K562 (cell line): Measurements from ENCODE around the gene PTGER2. TPM values are rescaled to one million over a fixed set of nuclear protein-coding genes. Genes with fewer than 3 reads are reported as not detected.

Experiments used
- ATAC-seq: fragments of 200-7000 bp; cut with Tn5 transposase; 3 replicates; pipeline ENCODE4 v1.9.1; 2020; ENCODE audit warnings: moderate library complexity
- BruUV-seq: library from RNA; stranded (reverse); fragments of 400-500 nt; replicated peaks from 2 replicates; lab custom pipeline; 2021; lab: Mats Ljungman, UMichigan
- CTCF ChIA-PET: fragments of 300-600 bp; formaldehyde crosslinking; extraction: SDS; loops from one replicate; lab custom pipeline; 2021; ENCODE audit warnings: low intra/inter-chr PET ratio; lab: Yijun Ruan, JAX
- POLR2A ChIA-PET: fragments of 300-600, 350-650 bp; sonication (Branson Sonifier 250); formaldehyde crosslinking; extraction: SDS; loops from one replicate; lab custom pipeline; 2021; ENCODE audit warnings: antibody characterized with exemption, inconsistent platforms; lab: Yijun Ruan, JAX
- DNase-seq, 4 experiments: peaks; one replicate each; pipeline versions ENCODE4 v3.0.0 to v3.0.0-alpha.2; 2011 to 2018; ENCODE audit warnings: low spot score in 3 of 4, mixed read lengths in 3 of 4; ENCODE audit errors: extremely low read depth in 1 of 4
- FAIRE-seq: peaks from 2 replicates; lab custom pipeline; 2011; peaks lifted over from hg19 to GRCh38; lab: Jason Lieb, UNC
- H2AFZ ChIP-seq: 2 replicates; pipeline ENCODE4 v1.6.0; 2011; ENCODE audit warnings: low read depth, low read length, control low read depth, inconsistent platforms
- H3K27ac ChIP-seq: fragments of 200-600 bp; 3 replicates; pipeline ENCODE4 v1.8.0; 2011; ENCODE audit warnings: low read depth, mild to moderate bottlenecking, control low read depth, inconsistent platforms, low read length, moderate library complexity, mixed read lengths; ENCODE audit errors: extremely low read depth
- H3K27me3 ChIP-seq, 2 experiments: fragments of 300-600 bp in 1 of 2; 2 replicates in 1 of 2; 3 replicates in 1 of 2; pipeline versions ENCODE4 v1.6.0 to v1.8.0; 2011; ENCODE audit warnings: inconsistent platforms in 2 of 2, low read length in 2 of 2, mild to moderate bottlenecking in 1 of 2, mixed read lengths in 1 of 2, moderate library complexity in 1 of 2; ENCODE audit not compliant: control insufficient read depth in 2 of 2, insufficient read depth in 2 of 2
- H3K36me3 ChIP-seq: fragments of 300-600 bp; 3 replicates; pipeline ENCODE4 v1.8.0; 2011; ENCODE audit warnings: mild to moderate bottlenecking, low read length, inconsistent platforms; ENCODE audit not compliant: control insufficient read depth, insufficient read depth
- H3K4me1 ChIP-seq, 2 experiments: fragments of 200-600 bp in 1 of 2; replicated peaks in 1 of 2; 2 replicates in 1 of 2; 3 replicates in 1 of 2; pipeline versions ENCODE4 v1.5.1 to v1.8.0; 2011; ENCODE audit warnings: inconsistent platforms in 2 of 2, low read length in 2 of 2, mild to moderate bottlenecking in 1 of 2, mixed read lengths in 1 of 2, moderate library complexity in 1 of 2; ENCODE audit not compliant: control insufficient read depth in 2 of 2, insufficient read depth in 2 of 2
- H3K4me2 ChIP-seq: 2 replicates; pipeline ENCODE4 v1.6.1; 2011; ENCODE audit warnings: low read length, control low read depth, inconsistent platforms, mixed read lengths; ENCODE audit not compliant: insufficient read depth
- H3K4me3 ChIP-seq: fragments of 200-600 bp; sonication (generic), shearing (Covaris generic); 2 replicates; pipeline ENCODE4 v1.5.1; 2016; ENCODE audit warnings: control low read depth, inconsistent platforms
- H3K79me2 ChIP-seq: fragments of 200-600 bp; 3 replicates; pipeline ENCODE4 v1.8.0; 2011; ENCODE audit warnings: low read length, inconsistent platforms; ENCODE audit not compliant: control insufficient read depth, insufficient read depth
- H3K9ac ChIP-seq, 2 experiments: 2 replicates each; pipeline versions ENCODE4 v1.6.0 to v1.6.1; 2011; ENCODE audit warnings: low read depth in 2 of 2, low read length in 2 of 2, control low read depth in 1 of 2, inconsistent platforms in 1 of 2, mild to moderate bottlenecking in 1 of 2, mixed read lengths in 1 of 2; ENCODE audit not compliant: insufficient read depth in 1 of 2
- H3K9me1 ChIP-seq: one replicate; pipeline ENCODE4 v1.6.0; 2011; ENCODE audit warnings: inconsistent platforms, mild to moderate bottlenecking, low read length, moderate library complexity; ENCODE audit not compliant: control insufficient read depth, insufficient read depth
- H3K9me3 ChIP-seq: replicated peaks from 2 replicates; pipeline ENCODE4 v1.5.1; 2011; ENCODE audit warnings: low read depth, low read length, inconsistent platforms; ENCODE audit not compliant: control insufficient read depth, insufficient read depth
- H4K20me1 ChIP-seq: replicated peaks from 2 replicates; pipeline ENCODE4 v1.6.1; 2011; ENCODE audit warnings: low read length, inconsistent platforms, mixed read lengths; ENCODE audit not compliant: control insufficient read depth, insufficient read depth
- CBFA2T3 ChIP-seq: fragments of 450-650 bp; IDR thresholded peaks from 2 replicates; pipeline ENCODE4 v1.6.1; 2017
- ETV6 ChIP-seq, 3 experiments: fragments of 150-350 bp in 1 of 3; sonication (generic) in 1 of 3; formaldehyde crosslinking in 1 of 3; IDR thresholded peaks; 2 replicates each; pipeline versions ENCODE4 v1.6.1 to v1.8.0; 2014 to 2022; ENCODE audit warnings: borderline replicate concordance in 2 of 3, low read depth in 2 of 3, antibody characterized with exemption in 1 of 3, low read length in 1 of 3, mild to moderate bottlenecking in 1 of 3, missing genetic modification reagents in 1 of 3
- NCOA1 ChIP-seq: fragments of 450-650 bp; IDR thresholded peaks from 2 replicates; pipeline ENCODE4 v1.6.1; 2016; ENCODE audit warnings: low read depth
- PML ChIP-seq: IDR thresholded peaks from 2 replicates; pipeline ENCODE4 v1.6.1; 2012; ENCODE audit warnings: low read length, inconsistent platforms
- RFX1 ChIP-seq: fragments of 450-650 bp; IDR thresholded peaks from 2 replicates; pipeline ENCODE4 v1.6.1; 2016; ENCODE audit warnings: mild to moderate bottlenecking, moderate library complexity
- ZNF23 ChIP-seq: fragments of 250-450 bp; sonication (Bioruptor Pico); IDR thresholded peaks from 2 replicates; pipeline ENCODE4 v1.4.0; 2020; ENCODE audit warnings: mild to moderate bottlenecking
- WGBS: fragments of 100-300 bp; shearing (Covaris generic); methylation state at CpG from one replicate; pipeline ENCODE4 v1.1.6; 2016; ENCODE audit warnings: low coverage, mixed read lengths; ENCODE audit not compliant: insufficient coverage; ENCODE audit errors: missing lambda C conversion rate; 5-methylcytosine and 5-hydroxymethylcytosine counted together
- in situ Hi-C: fragments of 300-500 bp; cut with MboI; formaldehyde crosslinking; loops from 4 replicates; pipeline ENCODE4 v1.15.0; 2018; ENCODE audit warnings: inconsistent platforms, mixed read lengths
- intact Hi-C: fragments of 100-400 bp; cut with micrococcal nuclease; formaldehyde crosslinking; loops from 2 replicates; pipeline ENCODE4 v1.14.2; 2022
- polyA plus RNA-seq, 8 experiments: library from polyadenylated mRNA; depleted of rRNA in 4 of 8; stranded (reverse) in 5 of 8; unstranded in 3 of 8; fragments of >200 nt; fragmentation: Nextera tagmentation in 2 of 8; fragmentation: Illumina TruSeq in 1 of 8; extraction: Ambion mirVana in 2 of 8; extraction: Trizol in 1 of 8; gene quantifications; 2 replicates each; pipeline versions ENCODE4 v1.2.1 to v1.2.3, GENCODE V29; 2011 to 2014; ENCODE audit warnings: inconsistent platforms in 1 of 8, missing spikeins in 1 of 8
- total RNA-seq, 7 experiments: library from RNA; depleted of rRNA in 6 of 7; stranded (reverse); fragments of >200 nt in 6 of 7; fragmentation: Illumina TruSeq in 2 of 7; extraction: Trizol in 2 of 7; gene quantifications; 2 replicates each; pipeline versions ENCODE4 v1.2.1 to v1.2.3, GENCODE V29; 2011 to 2021; ENCODE audit warnings: low replicate concordance in 1 of 7
- TF ChIP-seq, protein P1 (sequence below): fragments of 250-450 bp; sonication (Bioruptor Pico); IDR thresholded peaks from 2 replicates; pipeline ENCODE4 v1.4.0; 2020
- TF ChIP-seq, protein P2 (sequence below): fragments of 250-450 bp; sonication (Bioruptor Pico); IDR thresholded peaks from 2 replicates; pipeline ENCODE4 v1.4.0; 2020; ENCODE audit warnings: mild to moderate bottlenecking, moderate library complexity
- TF ChIP-seq, protein P3 (sequence below): fragments of 200-600 bp; sonication (generic); IDR thresholded peaks from one replicate; pipeline ENCODE4 v1.6.1; 2012; ENCODE audit warnings: mild to moderate bottlenecking, low read depth, low read length, inconsistent platforms

The PTGER2 gene
- total and polyA plus RNA-seq, 9 of the 15 experiments (the other 6 are each of a cell fraction or from before 2014, with no cell fraction given): not detected

DNA sequence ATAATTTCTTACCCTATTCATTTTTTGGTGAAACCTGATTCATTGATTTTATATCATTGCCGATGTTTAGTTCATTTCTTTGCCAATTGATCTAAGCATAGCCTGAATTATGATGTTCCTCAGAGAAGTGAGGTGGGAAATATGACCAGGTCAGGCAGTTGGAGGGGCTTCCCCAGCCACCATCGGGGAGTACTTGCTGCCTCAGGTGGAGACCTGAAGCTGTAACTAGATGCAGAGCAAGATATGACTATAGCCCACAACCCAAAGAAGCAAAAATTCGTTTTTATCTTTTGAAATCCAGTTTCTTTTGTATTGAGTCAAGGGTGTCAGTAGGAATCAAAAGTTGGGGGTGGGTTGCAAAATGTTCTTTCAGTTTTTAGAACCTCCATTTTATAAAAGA lies 38.7 kb upstream of the PTGER2 start:
- H3K9me3 ChIP-seq: no peaks in the 10 kb centered on the region
- H3K27me3 ChIP-seq: peaks cover 0 to 6% of the 10 kb centered on the region in 2 experiments; a peak in 1 of 5 replicates
- DNase-seq (no peak), FAIRE-seq (no peak), ATAC-seq (no peak)
- ChIA-PET POLR2A (no interaction called here), CTCF (no interaction called here)
- H3K27ac ChIP-seq: no peak overlapping the region
- 0% methylated on average over 3 of the region's 3 CpGs for WGBS
- TF ChIP-seq CBFA2T3: no peak
- no peak for TF ChIP-seq NCOA1
- TF ChIP-seq RFX1: no peak
- TF ChIP-seq, protein P1, sequence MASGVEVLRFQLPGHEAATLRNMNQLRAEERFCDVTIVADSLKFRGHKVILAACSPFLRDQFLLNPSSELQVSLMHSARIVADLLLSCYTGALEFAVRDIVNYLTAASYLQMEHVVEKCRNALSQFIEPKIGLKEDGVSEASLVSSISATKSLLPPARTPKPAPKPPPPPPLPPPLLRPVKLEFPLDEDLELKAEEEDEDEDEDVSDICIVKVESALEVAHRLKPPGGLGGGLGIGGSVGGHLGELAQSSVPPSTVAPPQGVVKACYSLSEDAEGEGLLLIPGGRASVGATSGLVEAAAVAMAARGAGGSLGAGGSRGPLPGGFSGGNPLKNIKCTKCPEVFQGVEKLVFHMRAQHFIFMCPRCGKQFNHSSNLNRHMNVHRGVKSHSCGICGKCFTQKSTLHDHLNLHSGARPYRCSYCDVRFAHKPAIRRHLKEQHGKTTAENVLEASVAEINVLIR: no peak
- TF ChIP-seq, protein P2, sequence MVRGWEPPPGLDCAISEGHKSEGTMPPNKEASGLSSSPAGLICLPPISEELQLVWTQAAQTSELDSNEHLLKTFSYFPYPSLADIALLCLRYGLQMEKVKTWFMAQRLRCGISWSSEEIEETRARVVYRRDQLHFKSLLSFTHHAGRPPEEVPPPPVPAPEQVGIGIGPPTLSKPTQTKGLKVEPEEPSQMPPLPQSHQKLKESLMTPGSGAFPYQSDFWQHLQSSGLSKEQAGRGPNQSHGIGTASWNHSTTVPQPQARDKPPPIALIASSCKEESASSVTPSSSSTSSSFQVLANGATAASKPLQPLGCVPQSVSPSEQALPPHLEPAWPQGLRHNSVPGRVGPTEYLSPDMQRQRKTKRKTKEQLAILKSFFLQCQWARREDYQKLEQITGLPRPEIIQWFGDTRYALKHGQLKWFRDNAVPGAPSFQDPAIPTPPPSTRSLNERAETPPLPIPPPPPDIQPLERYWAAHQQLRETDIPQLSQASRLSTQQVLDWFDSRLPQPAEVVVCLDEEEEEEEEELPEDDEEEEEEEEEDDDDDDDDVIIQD: no peak
- TF ChIP-seq, protein P3, sequence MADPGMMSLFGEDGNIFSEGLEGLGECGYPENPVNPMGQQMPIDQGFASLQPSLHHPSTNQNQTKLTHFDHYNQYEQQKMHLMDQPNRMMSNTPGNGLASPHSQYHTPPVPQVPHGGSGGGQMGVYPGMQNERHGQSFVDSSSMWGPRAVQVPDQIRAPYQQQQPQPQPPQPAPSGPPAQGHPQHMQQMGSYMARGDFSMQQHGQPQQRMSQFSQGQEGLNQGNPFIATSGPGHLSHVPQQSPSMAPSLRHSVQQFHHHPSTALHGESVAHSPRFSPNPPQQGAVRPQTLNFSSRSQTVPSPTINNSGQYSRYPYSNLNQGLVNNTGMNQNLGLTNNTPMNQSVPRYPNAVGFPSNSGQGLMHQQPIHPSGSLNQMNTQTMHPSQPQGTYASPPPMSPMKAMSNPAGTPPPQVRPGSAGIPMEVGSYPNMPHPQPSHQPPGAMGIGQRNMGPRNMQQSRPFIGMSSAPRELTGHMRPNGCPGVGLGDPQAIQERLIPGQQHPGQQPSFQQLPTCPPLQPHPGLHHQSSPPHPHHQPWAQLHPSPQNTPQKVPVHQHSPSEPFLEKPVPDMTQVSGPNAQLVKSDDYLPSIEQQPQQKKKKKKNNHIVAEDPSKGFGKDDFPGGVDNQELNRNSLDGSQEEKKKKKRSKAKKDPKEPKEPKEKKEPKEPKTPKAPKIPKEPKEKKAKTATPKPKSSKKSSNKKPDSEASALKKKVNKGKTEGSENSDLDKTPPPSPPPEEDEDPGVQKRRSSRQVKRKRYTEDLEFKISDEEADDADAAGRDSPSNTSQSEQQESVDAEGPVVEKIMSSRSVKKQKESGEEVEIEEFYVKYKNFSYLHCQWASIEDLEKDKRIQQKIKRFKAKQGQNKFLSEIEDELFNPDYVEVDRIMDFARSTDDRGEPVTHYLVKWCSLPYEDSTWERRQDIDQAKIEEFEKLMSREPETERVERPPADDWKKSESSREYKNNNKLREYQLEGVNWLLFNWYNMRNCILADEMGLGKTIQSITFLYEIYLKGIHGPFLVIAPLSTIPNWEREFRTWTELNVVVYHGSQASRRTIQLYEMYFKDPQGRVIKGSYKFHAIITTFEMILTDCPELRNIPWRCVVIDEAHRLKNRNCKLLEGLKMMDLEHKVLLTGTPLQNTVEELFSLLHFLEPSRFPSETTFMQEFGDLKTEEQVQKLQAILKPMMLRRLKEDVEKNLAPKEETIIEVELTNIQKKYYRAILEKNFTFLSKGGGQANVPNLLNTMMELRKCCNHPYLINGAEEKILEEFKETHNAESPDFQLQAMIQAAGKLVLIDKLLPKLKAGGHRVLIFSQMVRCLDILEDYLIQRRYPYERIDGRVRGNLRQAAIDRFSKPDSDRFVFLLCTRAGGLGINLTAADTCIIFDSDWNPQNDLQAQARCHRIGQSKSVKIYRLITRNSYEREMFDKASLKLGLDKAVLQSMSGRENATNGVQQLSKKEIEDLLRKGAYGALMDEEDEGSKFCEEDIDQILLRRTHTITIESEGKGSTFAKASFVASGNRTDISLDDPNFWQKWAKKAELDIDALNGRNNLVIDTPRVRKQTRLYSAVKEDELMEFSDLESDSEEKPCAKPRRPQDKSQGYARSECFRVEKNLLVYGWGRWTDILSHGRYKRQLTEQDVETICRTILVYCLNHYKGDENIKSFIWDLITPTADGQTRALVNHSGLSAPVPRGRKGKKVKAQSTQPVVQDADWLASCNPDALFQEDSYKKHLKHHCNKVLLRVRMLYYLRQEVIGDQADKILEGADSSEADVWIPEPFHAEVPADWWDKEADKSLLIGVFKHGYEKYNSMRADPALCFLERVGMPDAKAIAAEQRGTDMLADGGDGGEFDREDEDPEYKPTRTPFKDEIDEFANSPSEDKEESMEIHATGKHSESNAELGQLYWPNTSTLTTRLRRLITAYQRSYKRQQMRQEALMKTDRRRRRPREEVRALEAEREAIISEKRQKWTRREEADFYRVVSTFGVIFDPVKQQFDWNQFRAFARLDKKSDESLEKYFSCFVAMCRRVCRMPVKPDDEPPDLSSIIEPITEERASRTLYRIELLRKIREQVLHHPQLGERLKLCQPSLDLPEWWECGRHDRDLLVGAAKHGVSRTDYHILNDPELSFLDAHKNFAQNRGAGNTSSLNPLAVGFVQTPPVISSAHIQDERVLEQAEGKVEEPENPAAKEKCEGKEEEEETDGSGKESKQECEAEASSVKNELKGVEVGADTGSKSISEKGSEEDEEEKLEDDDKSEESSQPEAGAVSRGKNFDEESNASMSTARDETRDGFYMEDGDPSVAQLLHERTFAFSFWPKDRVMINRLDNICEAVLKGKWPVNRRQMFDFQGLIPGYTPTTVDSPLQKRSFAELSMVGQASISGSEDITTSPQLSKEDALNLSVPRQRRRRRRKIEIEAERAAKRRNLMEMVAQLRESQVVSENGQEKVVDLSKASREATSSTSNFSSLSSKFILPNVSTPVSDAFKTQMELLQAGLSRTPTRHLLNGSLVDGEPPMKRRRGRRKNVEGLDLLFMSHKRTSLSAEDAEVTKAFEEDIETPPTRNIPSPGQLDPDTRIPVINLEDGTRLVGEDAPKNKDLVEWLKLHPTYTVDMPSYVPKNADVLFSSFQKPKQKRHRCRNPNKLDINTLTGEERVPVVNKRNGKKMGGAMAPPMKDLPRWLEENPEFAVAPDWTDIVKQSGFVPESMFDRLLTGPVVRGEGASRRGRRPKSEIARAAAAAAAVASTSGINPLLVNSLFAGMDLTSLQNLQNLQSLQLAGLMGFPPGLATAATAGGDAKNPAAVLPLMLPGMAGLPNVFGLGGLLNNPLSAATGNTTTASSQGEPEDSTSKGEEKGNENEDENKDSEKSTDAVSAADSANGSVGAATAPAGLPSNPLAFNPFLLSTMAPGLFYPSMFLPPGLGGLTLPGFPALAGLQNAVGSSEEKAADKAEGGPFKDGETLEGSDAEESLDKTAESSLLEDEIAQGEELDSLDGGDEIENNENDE: no peak
- no peak for TF ChIP-seq ETV6 (IDR thresholded peaks at IDR 0.05; ENCODE audit: borderline replicate concordance in 1 of 2, low read depth in 2 of 2, low read length in 1 of 2)
- no peak for TF ChIP-seq ETV6 (CRISPR knock-in tag; IDR thresholded peaks at IDR 0.05; ENCODE audit: borderline replicate concordance)
- no peak for TF ChIP-seq PML
- no peak for TF ChIP-seq ZNF23 (CRISPR knock-in tag)
- in situ Hi-C loops: loop anchor here (25.0 kb wide), 1 partner anchor 562 kb away; no protein-coding TSS in a partner anchor
- no peak overlapping the region for H3K9ac ChIP-seq
- no peak overlapping the region for H3K4me3 ChIP-seq
- H3K79me2 ChIP-seq: no peaks in the 10 kb centered on the region
- H3K9me1 ChIP-seq: no peaks in the 10 kb centered on the region
- intact Hi-C loops: loop anchor here (10.0 kb wide), 1 partner anchor 281 kb away; no protein-coding TSS in a partner anchor
- no peaks in the 10 kb centered on the region for H3K4me1 ChIP-seq
- no peak overlapping the region for H3K4me2 ChIP-seq
- H2AFZ ChIP-seq: no peak overlapping the region
- BruUV-seq: no TSS peak
- no peaks in the 10 kb centered on the region for H4K20me1 ChIP-seq
- H3K36me3 ChIP-seq: no peaks in the 10 kb centered on the region
